C4-2B (cell line): ENCODE results near the gene ARHGAP26.

ENCODE experiments used
- CTCF ChIP-seq: fragments of 450-650 bp; conservative IDR thresholded peaks from 2 replicates; pipeline ENCODE4 v1.5.1; 2017; ENCODE audit warnings: mild to moderate bottlenecking
- ZFX ChIP-seq: fragments of 450-650 bp; IDR thresholded peaks from 2 replicates; pipeline ENCODE4 v1.6.1; 2017

DNA sequence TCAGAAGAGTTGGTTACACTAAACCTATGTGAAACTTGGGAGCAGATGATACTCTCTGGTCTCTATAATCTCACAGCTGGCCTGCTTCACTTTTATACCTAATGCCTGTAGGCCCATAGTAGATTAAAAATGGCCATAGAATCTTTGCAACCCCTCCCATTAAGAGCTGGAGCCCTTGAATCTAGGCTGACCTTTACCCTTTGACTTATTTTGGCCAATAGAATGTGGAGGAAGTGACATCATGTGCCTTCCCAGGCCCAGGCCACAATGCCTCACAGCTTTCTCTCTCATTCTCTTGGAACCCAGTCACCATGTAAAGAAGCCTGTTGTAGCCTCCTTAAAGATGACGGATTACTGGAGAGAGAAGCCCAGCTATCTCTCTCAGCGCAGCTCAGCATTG is 382.3 kb downstream of the ARHGAP26 start:
- TF ChIP-seq CTCF, result no peak
- TF ChIP-seq ZFX, result no peak
